ENCODE data around the gene CTNNA3.

The CTNNA3 gene

DNA sequence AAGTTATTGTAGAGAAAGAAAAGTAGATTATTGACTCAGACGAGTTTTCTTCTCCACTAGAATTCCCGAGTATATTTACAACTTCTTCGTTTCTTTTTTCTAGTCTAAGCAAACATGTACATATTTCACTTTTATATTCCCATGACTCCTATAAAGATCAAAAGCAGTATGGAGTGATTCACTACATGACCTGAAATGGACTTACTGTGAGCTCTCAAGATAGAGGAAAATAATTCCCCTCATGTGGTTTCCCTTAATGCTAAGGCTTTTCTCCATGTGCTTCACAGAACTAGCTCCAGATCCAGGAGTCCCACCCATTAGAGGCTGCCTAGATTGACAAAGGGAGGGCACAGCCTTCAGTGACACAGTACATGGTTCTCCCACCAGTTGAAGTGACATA lies 1593.2 kb downstream of the CTNNA3 start:
- DNase-seq (ENCODE audit: low read depth): no peak
- TF ChIP-seq, protein P1, sequence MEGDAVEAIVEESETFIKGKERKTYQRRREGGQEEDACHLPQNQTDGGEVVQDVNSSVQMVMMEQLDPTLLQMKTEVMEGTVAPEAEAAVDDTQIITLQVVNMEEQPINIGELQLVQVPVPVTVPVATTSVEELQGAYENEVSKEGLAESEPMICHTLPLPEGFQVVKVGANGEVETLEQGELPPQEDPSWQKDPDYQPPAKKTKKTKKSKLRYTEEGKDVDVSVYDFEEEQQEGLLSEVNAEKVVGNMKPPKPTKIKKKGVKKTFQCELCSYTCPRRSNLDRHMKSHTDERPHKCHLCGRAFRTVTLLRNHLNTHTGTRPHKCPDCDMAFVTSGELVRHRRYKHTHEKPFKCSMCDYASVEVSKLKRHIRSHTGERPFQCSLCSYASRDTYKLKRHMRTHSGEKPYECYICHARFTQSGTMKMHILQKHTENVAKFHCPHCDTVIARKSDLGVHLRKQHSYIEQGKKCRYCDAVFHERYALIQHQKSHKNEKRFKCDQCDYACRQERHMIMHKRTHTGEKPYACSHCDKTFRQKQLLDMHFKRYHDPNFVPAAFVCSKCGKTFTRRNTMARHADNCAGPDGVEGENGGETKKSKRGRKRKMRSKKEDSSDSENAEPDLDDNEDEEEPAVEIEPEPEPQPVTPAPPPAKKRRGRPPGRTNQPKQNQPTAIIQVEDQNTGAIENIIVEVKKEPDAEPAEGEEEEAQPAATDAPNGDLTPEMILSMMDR (IDR thresholded peaks at IDR 0.05; ENCODE audit: insufficient read depth, low read depth, low read length, missing control alignments): no peak
- no peak overlapping the region for H3K4me3 ChIP-seq (ENCODE audit: low read length)

DNA sequence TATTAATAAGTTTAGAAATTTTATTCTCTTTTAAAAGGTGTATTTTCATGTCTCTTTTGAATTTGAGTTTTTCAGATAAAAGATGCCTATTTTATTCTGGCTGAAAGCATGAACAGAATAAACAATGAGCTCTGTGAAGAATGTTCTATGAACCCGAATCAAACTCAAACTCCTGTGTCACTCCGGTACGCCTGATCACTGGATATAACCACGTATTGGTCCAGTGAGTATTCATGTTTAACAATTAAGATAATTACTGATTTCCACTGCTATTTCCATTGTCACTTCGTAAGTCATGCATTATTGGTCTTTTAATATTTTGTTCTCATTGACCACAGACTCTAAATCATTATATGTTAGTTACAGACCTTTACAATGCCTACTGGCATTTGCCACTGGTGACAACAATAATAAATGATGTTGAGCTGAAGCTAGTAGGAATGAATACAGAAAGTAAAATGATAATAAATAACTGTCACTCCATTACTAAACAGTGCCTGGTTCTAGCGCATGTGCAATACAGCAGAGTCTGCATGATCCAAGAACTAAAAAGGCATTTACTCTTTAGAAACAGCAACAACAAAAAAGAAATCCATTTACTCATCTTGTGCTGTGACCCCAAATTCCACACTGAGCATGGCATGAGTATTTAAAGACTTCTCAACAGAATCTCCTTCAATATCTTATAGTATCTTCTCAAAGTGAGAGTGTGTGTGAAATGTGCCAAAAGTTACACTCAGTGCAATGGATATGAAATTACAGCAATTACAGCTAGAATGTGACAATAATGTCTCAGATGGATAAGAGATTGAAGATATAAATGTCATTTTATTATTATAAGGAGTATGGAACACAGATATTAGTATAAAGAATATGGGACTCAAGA lies 1597.2 kb downstream of the CTNNA3 start:
- no peak overlapping the region for H3K4me3 ChIP-seq (ENCODE audit: low read length)
- DNase-seq (ENCODE audit: low read depth): no peak
- TF ChIP-seq, protein P1 (IDR thresholded peaks at IDR 0.05; ENCODE audit: insufficient read depth, low read depth, low read length, missing control alignments): no peak

DNA sequence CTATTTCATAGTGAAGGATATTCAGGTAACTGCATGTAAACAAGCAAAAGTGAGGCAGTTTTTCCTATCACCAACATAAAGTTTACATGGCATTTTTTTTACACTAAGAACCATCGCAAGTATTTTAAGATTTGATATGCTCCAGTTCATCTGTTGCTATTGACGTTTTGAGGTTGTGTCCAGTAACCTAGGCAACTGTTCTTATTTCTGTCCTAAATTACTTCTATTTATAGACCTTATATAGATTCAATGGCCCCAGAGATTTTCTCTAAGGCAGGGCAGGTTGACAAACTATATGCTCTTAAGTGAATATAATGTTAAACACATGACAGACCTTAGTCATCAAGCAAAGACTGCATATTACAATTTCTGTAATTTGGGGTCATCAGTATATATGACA lies 1600.4 kb downstream of the CTNNA3 start:
- DNase-seq (ENCODE audit: low read depth): no peak
- TF ChIP-seq, protein P1 (IDR thresholded peaks at IDR 0.05; ENCODE audit: insufficient read depth, low read depth, low read length, missing control alignments): no peak
- H3K4me3 ChIP-seq (ENCODE audit: low read length): no peak overlapping the region

DNA sequence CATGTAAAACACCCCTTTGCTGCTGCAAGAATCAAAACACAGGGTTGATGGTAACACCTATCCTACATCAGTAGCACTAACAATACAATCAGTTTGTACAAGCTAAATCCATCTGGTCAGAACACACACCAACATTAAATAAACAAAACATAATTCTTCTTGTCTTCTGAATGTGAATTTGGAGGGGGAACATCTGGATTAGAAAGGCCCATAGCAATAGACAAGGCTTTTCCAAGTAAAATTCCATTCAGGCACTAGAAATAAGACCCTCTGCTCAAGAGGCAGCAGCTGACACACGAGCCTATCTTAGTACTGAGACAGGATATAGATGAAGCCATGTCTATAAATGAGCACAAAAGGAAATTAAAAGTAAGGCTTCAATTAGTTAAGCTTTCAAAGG lies 1610.1 kb downstream of the CTNNA3 start:
- DNase-seq (ENCODE audit: low read depth): no peak
- TF ChIP-seq, protein P1 (IDR thresholded peaks at IDR 0.05; ENCODE audit: insufficient read depth, low read depth, low read length, missing control alignments): no peak

DNA sequence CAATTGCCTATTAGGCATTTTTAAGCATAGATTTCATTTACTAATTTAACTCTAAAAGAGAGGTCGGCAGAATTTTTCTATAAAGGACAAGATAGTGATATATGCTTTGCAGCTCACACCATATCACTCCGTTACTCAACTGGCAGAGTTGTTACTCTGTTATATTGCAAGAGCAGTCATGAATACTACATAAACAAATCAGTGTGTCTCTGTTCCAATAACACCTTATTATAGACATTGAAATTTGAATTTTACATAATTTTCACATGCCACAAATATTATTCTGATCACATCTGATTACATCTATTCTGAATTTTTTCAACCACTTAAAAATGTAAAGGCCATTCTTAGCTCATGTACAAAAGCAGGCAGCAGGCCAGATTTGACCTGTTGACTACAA lies 1624.1 kb downstream of the CTNNA3 start:
- H3K4me3 ChIP-seq (ENCODE audit: low read length): no peak overlapping the region
- TF ChIP-seq, protein P1 (IDR thresholded peaks at IDR 0.05; ENCODE audit: insufficient read depth, low read depth, low read length, missing control alignments): no peak
- no peak for DNase-seq (ENCODE audit: low read depth)

More for the DNA sequence above, 1610.1 kb downstream of the CTNNA3 start:
- no peak overlapping the region for H3K4me3 ChIP-seq (ENCODE audit: low read length)

DNA sequence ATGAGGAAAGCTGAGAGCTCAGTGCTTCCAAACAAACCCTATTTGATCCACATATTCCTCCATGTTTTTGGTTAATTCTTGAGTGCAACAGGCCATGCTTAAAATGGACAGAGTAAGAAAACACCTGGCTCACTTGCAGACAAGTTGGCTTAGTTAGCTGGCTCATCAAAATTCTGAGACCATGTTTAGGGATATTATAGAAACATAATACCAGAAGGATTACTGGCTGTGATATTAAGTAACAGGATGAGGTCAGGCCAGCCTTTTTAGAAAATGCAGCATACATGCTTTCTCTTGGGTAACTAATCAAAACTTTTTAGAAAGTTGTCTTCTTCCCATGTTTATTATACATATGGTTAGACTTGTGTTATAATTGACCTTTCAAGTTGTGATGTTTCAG lies 1637.4 kb downstream of the CTNNA3 start:
- H3K4me3 ChIP-seq (ENCODE audit: low read length): no peak overlapping the region
- TF ChIP-seq, protein P1 (IDR thresholded peaks at IDR 0.05; ENCODE audit: insufficient read depth, low read depth, low read length, missing control alignments): no peak
- no peak for DNase-seq (ENCODE audit: low read depth)

DNA sequence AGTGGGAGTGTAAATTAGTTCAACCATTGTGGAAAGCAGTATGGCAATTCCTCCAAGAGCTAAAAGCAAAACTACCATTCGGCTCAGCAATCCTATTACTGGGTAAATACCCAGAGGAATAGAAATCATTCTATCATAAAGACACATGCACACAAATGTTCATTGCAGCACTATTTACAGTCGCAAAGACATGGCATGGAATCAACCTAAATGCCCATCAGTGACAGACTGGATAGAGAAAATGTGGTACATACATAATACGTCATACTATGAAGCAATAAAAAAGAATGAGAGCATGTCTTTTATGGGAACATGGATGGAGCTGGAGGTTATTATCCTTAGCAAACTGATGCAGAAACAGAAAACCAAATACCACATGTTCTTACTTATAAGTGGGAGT lies 1646.7 kb downstream of the CTNNA3 start:
- TF ChIP-seq, protein P1 (IDR thresholded peaks at IDR 0.05; ENCODE audit: insufficient read depth, low read depth, low read length, missing control alignments): no peak
- DNase-seq (ENCODE audit: low read depth): no peak
- H3K4me3 ChIP-seq (ENCODE audit: low read length): no peak overlapping the region

All from epithelial cell of esophagus (primary cell).